Neural crest cell (in vitro differentiated cells): ENCODE measurements around the gene PSTK. TPM values are rescaled to one million over a fixed set of nuclear protein-coding genes. Genes with fewer than 3 reads are reported as not detected.
A peak's percentile ranks its signal among the peaks of the same experiment; 100 is the strongest.

ENCODE experiments used
- DNase-seq: peaks from one replicate; pipeline ENCODE4 v3.0.0; 2021; ENCODE audit warnings: low read depth, mixed read lengths, low spot score
- H3K27ac Mint-ChIP-seq: one replicate; pipeline ENCODE4 v1.8.0; 2021; ENCODE audit warnings: mild to moderate bottlenecking, mixed read lengths; ENCODE audit not compliant: unreplicated experiment
- H3K27me3 Mint-ChIP-seq: 2 replicates; pipeline ENCODE4 v1.8.0; 2021; ENCODE audit warnings: low read depth, mild to moderate bottlenecking, mixed read lengths
- H3K36me3 Mint-ChIP-seq: 2 replicates; pipeline ENCODE4 v1.8.0; 2021; ENCODE audit warnings: low read depth, mild to moderate bottlenecking, mixed read lengths
- H3K4me1 Mint-ChIP-seq: 2 replicates; pipeline ENCODE4 v1.8.0; 2021; ENCODE audit warnings: mixed read lengths
- H3K4me3 Mint-ChIP-seq: one replicate; pipeline ENCODE4 v1.8.0; 2021; ENCODE audit warnings: mild to moderate bottlenecking, mixed read lengths
- H3K9me3 Mint-ChIP-seq: 2 replicates; pipeline ENCODE4 v1.8.0; 2021; ENCODE audit warnings: mixed read lengths
- CTCF ChIP-seq: fragments of 200-600 bp; sonication (generic); conservative IDR thresholded peaks from 2 replicates; pipeline ENCODE4 v1.5.0; 2021; ENCODE audit warnings: antibody characterized with exemption, mild to moderate bottlenecking
- total RNA-seq: library from RNA; stranded (reverse); gene quantifications from 2 replicates; pipeline ENCODE4 v1.2.1, GENCODE V29; 2021

PSTK gene
- total RNA-seq, 1 donor from 2014 or later = 5.8 TPM

GRCh38 chr10:122949296-122949695 lies 30.9 kb upstream of the PSTK start:
- no peak overlapping the region for H3K4me3 Mint-ChIP-seq
- H3K36me3 Mint-ChIP-seq = peaks cover 19% of the 10 kb centered on the region
- H3K9me3 Mint-ChIP-seq = peaks cover 3% of the 10 kb centered on the region
- H3K4me1 Mint-ChIP-seq = peaks cover 24% of the 10 kb centered on the region
- H3K27me3 Mint-ChIP-seq = peaks cover 3% of the 10 kb centered on the region
- no peak for DNase-seq
- no peak overlapping the region for H3K27ac Mint-ChIP-seq
- no peak for TF ChIP-seq CTCF

- H3K27me3 Mint-ChIP-seq = peaks cover 34% of the 10 kb centered on the region
- DNase-seq = peak; percentile 95
- H3K27ac Mint-ChIP-seq = no peak within 1 kb of the TSS
- H3K4me3 Mint-ChIP-seq = peak within 1 kb of the TSS; percentile 97
- TF ChIP-seq CTCF = no peak
- H3K4me1 Mint-ChIP-seq = peaks cover 25% of the 10 kb centered on the region
- peaks cover 7% of the 10 kb centered on the region for H3K9me3 Mint-ChIP-seq
- peaks cover 6% of the 10 kb centered on the region for H3K36me3 Mint-ChIP-seq
Measured at GRCh38 chr10:122953902-122954730, 26.1 kb upstream of the PSTK start, which contains the start of gene C10orf88. Gene C10orf88 (minus strand): TSS chr10:122954227. CDS start chr10:122954178, 49 bp downstream.

- Mint-ChIP-seq H3K4me3 (peak overlapping the region; percentile 97), H3K4me1 (peaks cover 25% of the 10 kb centered on the region), H3K27ac (no peak overlapping the region), H3K9me3 (peaks cover 7% of the 10 kb centered on the region), H3K36me3 (peaks cover 6% of the 10 kb centered on the region), H3K27me3 (peaks cover 35% of the 10 kb centered on the region)
- no peak for TF ChIP-seq CTCF
- DNase-seq = no peak
Measured at GRCh38 chr10:122954731-122955050, 25.5 kb upstream of the PSTK start.

GRCh38 chr10:122955892-122956291 lies 24.3 kb upstream of the PSTK start:
- Mint-ChIP-seq H3K27me3 (peaks cover 37% of the 10 kb centered on the region), H3K27ac (no peak overlapping the region), H3K9me3 (peaks cover 7% of the 10 kb centered on the region), H3K4me3 (peak overlapping the region; percentile 42), H3K4me1 (peaks cover 22% of the 10 kb centered on the region), H3K36me3 (peaks cover 6% of the 10 kb centered on the region)
- no peak for TF ChIP-seq CTCF
- DNase-seq = no peak

- Mint-ChIP-seq H3K27ac (no peak overlapping the region), H3K36me3 (peaks cover 6% of the 10 kb centered on the region), H3K27me3 (peaks cover 37% of the 10 kb centered on the region), H3K4me1 (peaks cover 16% of the 10 kb centered on the region), H3K4me3 (no peak overlapping the region), H3K9me3 (peaks cover 7% of the 10 kb centered on the region)
- no peak for DNase-seq
- TF ChIP-seq CTCF = no peak
Measured at GRCh38 chr10:122957474-122957873, 22.7 kb upstream of the PSTK start.
